ENCODE measurements around the gene MRPL46. TPM values are rescaled to one million over a fixed set of nuclear protein-coding genes. Genes with fewer than 3 reads are reported as not detected.

MRPL46 gene
- total and polyA plus RNA-seq, 7 donors, result 47.3 to 207 (median 82.1) TPM

DNA sequence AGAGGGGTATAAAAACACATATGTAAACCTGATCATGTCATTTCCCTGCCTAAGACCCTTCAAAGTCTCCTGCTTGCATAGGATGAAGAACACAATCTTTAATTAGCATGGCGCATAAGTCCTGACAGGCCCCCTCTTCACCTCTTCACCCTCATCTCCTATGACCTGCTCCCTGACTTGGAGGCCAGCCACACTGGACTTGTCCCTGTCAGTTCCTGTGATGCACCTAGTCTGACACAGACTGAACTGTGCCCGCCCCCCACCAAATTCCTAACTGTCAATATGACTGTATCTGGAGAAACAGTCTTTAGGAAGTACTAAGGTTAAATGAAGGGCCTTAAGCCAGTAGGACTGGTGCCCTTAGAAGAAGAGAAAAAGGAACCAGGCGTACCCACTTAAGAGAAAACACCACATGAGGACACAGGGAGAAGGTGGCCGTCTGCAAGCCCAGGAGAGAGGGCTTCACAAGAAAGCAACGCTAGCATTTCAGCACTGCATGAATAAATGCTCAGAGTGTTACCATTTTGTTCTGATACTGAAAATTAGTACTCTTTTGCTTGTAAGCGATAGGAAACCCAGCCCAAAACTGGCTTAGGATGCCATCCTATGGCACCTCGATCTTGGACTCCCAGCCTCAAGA is 34.0 kb downstream of the MRPL46 start:
- Histone ChIP-seq H3K27me3 (ENCODE audit: insufficient read depth in 3 of 3, low read length in 2 of 3) (peaks cover 0 to 12% (median 1%) of the 10 kb centered on the region in 3 donors), H3K4me3 (no peak overlapping the region), H3K36me3 (ENCODE audit: insufficient read depth in 1 of 2, low read depth in 1 of 2) (no peaks in the 10 kb centered on the region), H3K9me3 (no peaks in the 10 kb centered on the region), H3K27ac (no peak overlapping the region), H3K4me1 (no peaks in the 10 kb centered on the region)
- WGBS, 3 donors, result 76 to 94% (median 82%) methylated on average over 7 of the region's 7 CpGs
- DNase-seq, result no peak
- intact Hi-C loops (cut with DNase I), result loop anchor here in 1 of 2 donors (10.0 kb wide), 1 partner anchor 58 kb away; no protein-coding TSS in a partner anchor
- ATAC-seq, result no peak
- TF ChIP-seq CTCF (IDR thresholded peaks at IDR 0.05), result no peak

GRCh38 chr15:88431441-88431840 is 35.7 kb downstream of the MRPL46 start:
- intact Hi-C loops (cut with DNase I), result loop anchor here in 1 of 2 donors (10.0 kb wide), 1 partner anchor 57 kb away; no protein-coding TSS in a partner anchor
- no peak for DNase-seq
- 82 to 86% (median 85%) methylated on average over 10 of the region's 10 CpGs for WGBS, 3 donors

DNA sequence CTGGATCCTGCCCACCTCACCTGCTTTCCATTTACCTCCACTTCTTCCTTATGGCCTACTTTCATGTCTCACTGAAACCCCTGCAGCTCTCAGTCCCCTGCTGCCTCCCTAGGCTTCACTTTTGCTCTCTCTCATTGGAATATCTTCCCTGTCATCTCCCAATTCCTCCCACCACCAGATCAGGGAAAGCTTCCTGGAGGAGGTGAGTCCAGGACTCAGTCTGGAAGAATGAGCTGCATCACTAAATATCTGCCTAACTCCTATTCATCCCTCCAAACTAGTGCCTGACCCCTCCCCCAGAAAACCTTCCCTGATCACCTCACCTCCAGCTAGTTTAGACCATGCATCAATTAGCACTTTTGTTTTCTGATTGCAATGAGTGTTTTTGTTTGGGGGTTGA is 37.1 kb downstream of the MRPL46 start:
- no peaks in the 10 kb centered on the region for H3K36me3 ChIP-seq (ENCODE audit: insufficient read depth in 1 of 2, low read depth in 1 of 2)
- ATAC-seq, result no peak
- no peak for DNase-seq
- H3K27me3 ChIP-seq (ENCODE audit: insufficient read depth in 3 of 3, low read length in 2 of 3), result peaks cover 0 to 12% (median 0%) of the 10 kb centered on the region in 3 donors
- intact Hi-C loops (cut with DNase I), result loop anchor here in 1 of 2 donors (10.0 kb wide), 1 partner anchor 55 kb away; no protein-coding TSS in a partner anchor
- no peaks in the 10 kb centered on the region for H3K9me3 ChIP-seq
- TF ChIP-seq CTCF (IDR thresholded peaks at IDR 0.05), result no peak
- H3K4me1 ChIP-seq, result no peaks in the 10 kb centered on the region
- no peak overlapping the region for H3K27ac ChIP-seq
- H3K4me3 ChIP-seq, result no peak overlapping the region

More at GRCh38 chr15:88431441-88431840, 35.7 kb downstream of the MRPL46 start:
- ATAC-seq, result no peak
- no peaks in the 10 kb centered on the region for H3K9me3 ChIP-seq
- no peak overlapping the region for H3K27ac ChIP-seq
- H3K4me3 ChIP-seq, result no peak overlapping the region
- H3K36me3 ChIP-seq (ENCODE audit: insufficient read depth in 1 of 2, low read depth in 1 of 2), result no peaks in the 10 kb centered on the region
- peaks cover 0 to 12% (median 0%) of the 10 kb centered on the region in 3 donors for H3K27me3 ChIP-seq (ENCODE audit: insufficient read depth in 3 of 3, low read length in 2 of 3)
- TF ChIP-seq CTCF (IDR thresholded peaks at IDR 0.05), result no peak
- no peaks in the 10 kb centered on the region for H3K4me1 ChIP-seq

- Histone ChIP-seq H3K27me3 (ENCODE audit: insufficient read depth in 3 of 3, low read length in 2 of 3) (peaks cover 0 to 12% (median 0%) of the 10 kb centered on the region in 3 donors), H3K27ac (no peak overlapping the region), H3K4me1 (no peaks in the 10 kb centered on the region), H3K4me3 (no peak overlapping the region), H3K9me3 (no peaks in the 10 kb centered on the region), H3K36me3 (ENCODE audit: insufficient read depth in 1 of 2, low read depth in 1 of 2) (no peaks in the 10 kb centered on the region)
- 84 to 88% (median 84%) methylated on average over 12 of the region's 12 CpGs for WGBS, 3 donors
- intact Hi-C loops (cut with DNase I), result no loop called here
- TF ChIP-seq CTCF (IDR thresholded peaks at IDR 0.05), result no peak
- no peak for DNase-seq
- no peak for ATAC-seq
These were observed 38.2 kb downstream of the MRPL46 start for GRCh38 chr15:88428805-88429605.
